K562 (cell line): Measurements from ENCODE around the gene IRF2BP2. TPM values are rescaled to one million over a fixed set of nuclear protein-coding genes. Genes with fewer than 3 reads are reported as not detected.

Experiments used
- AFF1 ChIP-seq, 2 experiments: fragments of 450-650 bp; IDR thresholded peaks; 2 replicates each; pipeline ENCODE4 v1.6.1; 2018; ENCODE audit warnings: mild to moderate bottlenecking in 2 of 2, low read depth in 1 of 2; ENCODE audit not compliant: partially characterized antibody in 2 of 2
- CCAR2 ChIP-seq: fragments of 200-400 bp; formaldehyde crosslinking; IDR thresholded peaks from 2 replicates; pipeline ENCODE4 v1.6.1; 2017; ENCODE audit warnings: mild to moderate bottlenecking, low read depth, low read length
- CHCHD3 ChIP-seq: fragments of 250-450 bp; sonication (Bioruptor Pico); IDR thresholded peaks from 2 replicates; pipeline ENCODE4 v2.1.2; 2022; ENCODE audit warnings: mild to moderate bottlenecking
- E2F5 ChIP-seq: sonication (generic); formaldehyde crosslinking; IDR thresholded peaks from 2 replicates; pipeline ENCODE4 v1.8.0; 2022; ENCODE audit warnings: mild to moderate bottlenecking, missing genetic modification reagents
- E2F6 ChIP-seq, 2 experiments: IDR thresholded peaks; 2 replicates each; pipeline ENCODE4 v1.6.1; 2011; ENCODE audit warnings: borderline replicate concordance in 1 of 2, control low read depth in 1 of 2, low read depth in 1 of 2, low read length in 1 of 2, mild to moderate bottlenecking in 1 of 2, mixed read lengths in 1 of 2, moderate library complexity in 1 of 2; ENCODE audit not compliant: insufficient read depth in 1 of 2, insufficient read length in 1 of 2, poor library complexity in 1 of 2, severe bottlenecking in 1 of 2; ENCODE audit errors: extremely low read depth in 1 of 2
- ETS1 ChIP-seq: conservative IDR thresholded peaks from 2 replicates; pipeline ENCODE4 v1.6.1; 2011; ENCODE audit warnings: low read depth, mild to moderate bottlenecking, low read length; ENCODE audit not compliant: control insufficient read depth
- HNRNPL ChIP-seq: fragments of 200-400 bp; formaldehyde crosslinking; IDR thresholded peaks from 2 replicates; pipeline ENCODE4 v1.6.1; 2017; ENCODE audit warnings: low read depth, mild to moderate bottlenecking, low read length
- KDM4B ChIP-seq, 2 experiments: fragments of 450-650 bp in 1 of 2; sonication (generic) in 1 of 2; IDR thresholded peaks; 2 replicates each; pipeline ENCODE4 v1.6.1; 2016 to 2017; ENCODE audit warnings: borderline replicate concordance in 2 of 2, antibody characterized with exemption in 1 of 2, low read depth in 1 of 2, mild to moderate bottlenecking in 1 of 2
- MCM7 ChIP-seq, 2 experiments: fragments of 450-650 bp; IDR thresholded peaks; 2 replicates each; pipeline ENCODE4 v1.6.1; 2016 to 2018
- SFPQ ChIP-seq: fragments of 200-400 bp; formaldehyde crosslinking; IDR thresholded peaks from 2 replicates; pipeline ENCODE4 v1.6.1; 2017; ENCODE audit warnings: mild to moderate bottlenecking, low read depth, low read length, moderate library complexity
- SLC30A9 ChIP-seq: fragments of 250-450 bp; sonication (Bioruptor Pico); IDR thresholded peaks from 2 replicates; pipeline ENCODE4 v1.8.0; 2022; ENCODE audit warnings: mild to moderate bottlenecking, moderate library complexity
- SREBF2 ChIP-seq: sonication (generic); formaldehyde crosslinking; IDR thresholded peaks from 2 replicates; pipeline ENCODE4 v1.4.0; 2020; ENCODE audit warnings: mild to moderate bottlenecking, missing genetic modification reagents
- TAF9B ChIP-seq: fragments of 450-650 bp; IDR thresholded peaks from 2 replicates; pipeline ENCODE4 v1.6.1; 2018; ENCODE audit warnings: mild to moderate bottlenecking; ENCODE audit not compliant: partially characterized antibody
- TCF15 ChIP-seq: fragments of 250-450 bp; sonication (Bioruptor Pico); IDR thresholded peaks from 2 replicates; pipeline ENCODE4 v1.8.0; 2022; ENCODE audit warnings: moderate library complexity, mild to moderate bottlenecking, inconsistent platforms
- TCF7 ChIP-seq: sonication (generic); IDR thresholded peaks from 2 replicates; pipeline ENCODE4 v1.6.1; 2016; ENCODE audit warnings: antibody characterized with exemption, borderline replicate concordance
- polyA plus RNA-seq, 8 experiments: library from polyadenylated mRNA; depleted of rRNA in 4 of 8; stranded (reverse) in 5 of 8; unstranded in 3 of 8; fragments of >200 nt; fragmentation: Nextera tagmentation in 2 of 8; fragmentation: Illumina TruSeq in 1 of 8; extraction: Ambion mirVana in 2 of 8; extraction: Trizol in 1 of 8; gene quantifications; 2 replicates each; pipeline versions ENCODE4 v1.2.1 to v1.2.3, GENCODE V29; 2011 to 2014; ENCODE audit warnings: inconsistent platforms in 1 of 8, missing spikeins in 1 of 8
- total RNA-seq, 7 experiments: library from RNA; depleted of rRNA in 6 of 7; stranded (reverse); fragments of >200 nt in 6 of 7; fragmentation: Illumina TruSeq in 2 of 7; extraction: Trizol in 2 of 7; gene quantifications; 2 replicates each; pipeline versions ENCODE4 v1.2.1 to v1.2.3, GENCODE V29; 2011 to 2021; ENCODE audit warnings: low replicate concordance in 1 of 7

IRF2BP2 gene
- total and polyA plus RNA-seq, 9 of the 15 experiments (the other 6 are each of a cell fraction or from before 2014, with no cell fraction given), result 7.7 to 68.6 (median 22.1) TPM

GRCh38 chr1:234604495-234605398, 5.2 kb downstream of the IRF2BP2 start (continued):
- TF ChIP-seq ETS1 (no peak), CCAR2 (no peak), SFPQ (no peak), TCF15 (CRISPR knock-in tag) (no peak), AFF1 (IDR thresholded peaks at IDR 0.05; ENCODE audit: low read depth in 1 of 2, partially characterized antibody in 2 of 2) (peak in 1 of 2 experiments; percentile 32), MCM7 (IDR thresholded peaks at IDR 0.05) (no peak), SLC30A9 (no peak), E2F5 (CRISPR knock-in tag) (no peak), TCF7 (peak; percentile 18; the same call in 1 of the 2 replicates), E2F6 (IDR thresholded peaks at IDR 0.05; ENCODE audit: borderline replicate concordance in 1 of 2, extremely low read depth in 1 of 2, insufficient read depth in 1 of 2, insufficient read length in 1 of 2, low read depth in 1 of 2, low read length in 1 of 2, poor library complexity in 1 of 2, severe bottlenecking in 1 of 2) (no peak), SREBF2 (no peak), HNRNPL (no peak), TAF9B (peak; percentile 14), CHCHD3 (CRISPR knock-in tag) (peak; percentile 56; the same call in 1 of the 2 replicates), KDM4B (IDR thresholded peaks at IDR 0.05; ENCODE audit: borderline replicate concordance in 2 of 2, low read depth in 1 of 2) (no peak)
